Activated CD8-positive, alpha-beta memory T cell treated with anti-CD3 and anti-CD28 coated beads, Interleukin-2, amount 50 U/mL, for 24 hours (primary cell): Measurements from ENCODE around the gene WNT3A.

Source experiments
- DNase-seq: peaks from one replicate; pipeline ENCODE4 v3.0.0-alpha.2; 2020; ENCODE audit errors: extremely low read depth

The WNT3A gene

GRCh38 chr1:227999056-227999930, 7.5 kb upstream of the WNT3A start:
- peak; percentile 24 for DNase-seq

- no peak for DNase-seq
Measured at GRCh38 chr1:228000416-228000815, 6.4 kb upstream of the WNT3A start.

GRCh38 chr1:228000836-228001563, 5.8 kb upstream of the WNT3A start:
- DNase-seq: no peak

DNA sequence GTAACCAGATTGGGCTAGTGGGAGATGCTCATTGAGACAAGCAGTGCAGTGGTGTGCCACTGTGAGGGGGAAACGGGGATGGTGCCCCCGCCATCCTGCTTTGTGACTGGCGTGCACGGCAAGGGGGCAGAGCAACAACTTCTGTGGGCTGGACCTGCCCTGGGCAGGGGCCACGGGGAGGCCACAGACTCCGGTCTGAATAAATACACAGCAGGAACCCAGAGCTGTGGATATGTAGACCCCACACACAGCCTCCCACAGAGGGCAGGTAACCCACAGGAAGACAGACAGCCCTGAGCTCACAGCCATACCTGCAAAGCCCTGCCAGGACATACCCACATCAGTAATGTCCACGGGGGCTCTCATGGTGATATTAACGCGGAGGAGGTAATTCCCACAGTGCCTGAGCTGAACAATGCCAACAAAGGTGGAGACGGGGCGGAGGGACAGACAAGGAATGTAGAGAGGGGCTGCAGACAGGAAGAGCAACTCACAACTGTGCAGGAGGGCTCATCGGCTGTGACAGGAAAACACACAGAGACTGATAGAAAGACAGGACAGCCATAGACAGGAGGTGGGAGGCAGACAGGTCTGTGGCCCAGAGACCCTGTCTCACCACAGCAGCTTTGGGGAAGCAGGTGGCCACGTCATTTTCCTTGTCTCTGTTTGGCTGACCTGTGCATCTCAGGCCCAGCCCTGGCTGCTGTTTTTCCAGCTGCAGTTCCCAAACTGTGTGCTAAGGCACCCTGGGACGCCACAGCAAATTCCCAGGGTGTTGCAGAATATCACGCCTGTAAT, 4.9 kb upstream of the WNT3A start:
- DNase-seq: no peak

DNA sequence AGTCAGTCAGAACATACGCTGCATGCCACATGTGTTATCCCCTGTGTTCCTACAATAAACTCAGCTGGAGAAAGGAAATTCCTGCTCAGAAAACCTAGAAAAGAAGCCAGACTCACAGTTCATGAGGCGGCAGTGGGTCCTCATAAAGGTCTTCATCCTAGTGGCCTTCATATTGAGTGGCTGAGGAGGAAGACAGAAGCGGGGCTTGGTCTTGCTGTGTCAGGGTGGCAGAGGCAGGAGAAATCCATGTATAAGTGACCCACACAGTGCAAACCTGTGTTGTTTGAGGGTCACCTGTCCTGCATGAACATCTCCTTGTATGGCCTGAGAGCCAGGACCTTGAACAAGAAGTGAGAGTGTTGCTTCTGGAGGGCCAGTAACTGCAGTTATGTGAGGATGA, 4.0 kb upstream of the WNT3A start:
- no peak for DNase-seq

DNA sequence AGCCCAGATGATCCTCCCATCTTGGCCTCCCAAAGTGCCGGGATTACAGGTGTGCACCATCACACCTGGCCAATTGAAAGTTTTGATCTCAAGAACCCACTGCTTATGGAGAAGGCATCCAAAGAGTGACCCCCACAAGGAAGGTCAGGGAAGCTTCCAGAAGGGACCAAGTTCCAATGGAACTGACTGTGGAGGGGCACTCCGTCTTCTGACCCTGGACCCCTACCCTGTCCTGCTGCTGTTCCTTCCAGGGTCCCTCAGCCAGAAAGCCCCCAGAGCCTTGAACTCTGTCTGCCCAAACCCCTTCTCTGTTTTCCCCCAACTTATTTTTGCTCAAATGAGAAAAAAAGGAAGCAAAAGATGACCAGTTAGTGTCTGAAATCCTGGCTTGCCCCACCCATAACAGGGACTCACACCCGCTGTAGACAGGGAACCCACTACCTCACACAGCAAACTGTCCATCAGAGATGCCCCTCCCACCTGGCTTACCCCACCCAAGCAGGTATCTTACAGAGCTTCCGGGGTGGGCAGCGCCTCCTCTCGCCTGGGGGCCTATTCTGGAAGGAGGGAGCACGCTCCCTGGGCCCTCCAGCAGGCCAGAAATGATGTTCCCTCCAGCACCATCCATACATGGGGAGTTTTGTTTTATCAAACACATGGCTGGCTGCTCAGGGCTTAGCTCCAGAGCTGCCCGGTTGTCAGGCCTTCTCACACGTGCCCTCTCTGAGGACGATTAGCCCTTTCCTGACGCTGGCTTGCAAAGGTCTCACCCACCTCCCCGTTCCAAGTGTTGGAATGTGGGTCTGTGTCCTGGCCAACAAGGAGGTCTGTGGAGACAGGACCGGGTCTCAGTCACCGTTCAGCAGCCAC, 3.1 kb upstream of the WNT3A start:
- no peak for DNase-seq

DNA sequence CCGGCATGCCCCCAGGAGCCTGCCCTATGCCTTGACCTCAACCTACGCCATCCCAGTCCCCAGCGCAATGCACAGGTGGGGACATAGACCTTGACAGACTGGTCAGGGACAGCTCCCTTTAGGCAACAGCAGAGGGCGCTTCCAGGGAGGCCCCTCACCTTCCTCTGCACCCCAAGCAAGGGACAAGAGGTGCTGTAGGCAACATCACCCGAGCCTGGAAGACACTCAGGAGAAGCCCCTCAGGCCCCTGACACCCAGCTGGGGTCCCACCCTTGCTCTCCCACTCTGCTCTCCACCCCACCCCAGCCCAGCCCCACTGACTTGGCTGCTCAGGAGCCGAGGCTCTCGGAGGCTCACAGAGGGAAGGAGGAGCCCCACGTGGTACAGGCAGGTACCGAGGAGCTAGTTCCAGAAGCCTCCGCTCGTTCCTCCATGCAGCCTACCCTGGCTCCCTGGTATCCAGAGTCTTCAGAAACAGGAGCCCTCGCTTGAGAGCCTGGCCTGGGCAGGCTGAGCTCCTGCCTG, 2.4 kb upstream of the WNT3A start:
- no peak for DNase-seq

GRCh38 chr1:228004856-228005462, 1.8 kb upstream of the WNT3A start:
- DNase-seq: no peak

GRCh38 chr1:228005511-228006033, 1.2 kb upstream of the WNT3A start:
- DNase-seq: no peak

DNA sequence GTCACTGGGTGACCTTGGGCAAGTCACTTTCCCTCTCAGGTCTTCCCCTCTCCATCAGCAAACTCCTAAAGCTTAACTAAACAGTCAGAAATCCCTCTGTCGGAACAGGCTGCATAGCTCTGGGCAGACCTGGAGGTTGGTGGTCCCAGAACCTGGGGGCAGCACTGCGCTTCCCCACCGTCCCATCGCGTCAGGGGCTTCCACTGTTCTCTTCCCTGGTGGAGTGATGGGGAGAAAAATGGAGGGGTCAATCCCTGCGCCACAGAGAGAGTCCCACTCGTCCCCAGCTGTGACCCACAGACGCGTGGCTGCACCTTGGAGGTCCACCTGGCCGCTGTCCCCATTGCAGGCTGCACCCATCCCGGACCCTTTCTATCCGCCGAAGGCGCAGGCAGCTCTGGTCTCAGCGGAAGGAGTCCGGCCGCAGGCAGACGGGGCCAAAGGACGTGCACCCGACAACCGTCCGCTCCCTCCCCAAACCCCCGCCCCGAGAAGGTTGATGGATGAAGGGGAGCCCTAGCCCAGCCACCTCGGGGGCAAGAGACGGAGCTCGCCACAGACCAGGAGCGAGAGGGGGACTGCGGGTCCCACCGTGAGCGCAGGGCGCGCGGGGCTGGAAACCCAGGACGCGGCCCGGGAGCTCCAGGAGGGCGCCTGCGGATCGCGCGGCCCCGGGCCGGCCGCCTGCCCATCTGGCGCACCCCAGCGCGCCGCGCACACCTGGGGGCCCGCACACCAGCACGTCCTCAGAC, 588 bp upstream of the WNT3A start:
- DNase-seq: no peak

GRCh38 chr1:228007049-228007800, 427 bp downstream of the WNT3A start:
- DNase-seq: no peak

- no peak for DNase-seq
Measured at GRCh38 chr1:228007801-228008341, 1.1 kb downstream of the WNT3A start.

- DNase-seq: no peak
Measured at GRCh38 chr1:228008391-228009115, 1.8 kb downstream of the WNT3A start.

DNA sequence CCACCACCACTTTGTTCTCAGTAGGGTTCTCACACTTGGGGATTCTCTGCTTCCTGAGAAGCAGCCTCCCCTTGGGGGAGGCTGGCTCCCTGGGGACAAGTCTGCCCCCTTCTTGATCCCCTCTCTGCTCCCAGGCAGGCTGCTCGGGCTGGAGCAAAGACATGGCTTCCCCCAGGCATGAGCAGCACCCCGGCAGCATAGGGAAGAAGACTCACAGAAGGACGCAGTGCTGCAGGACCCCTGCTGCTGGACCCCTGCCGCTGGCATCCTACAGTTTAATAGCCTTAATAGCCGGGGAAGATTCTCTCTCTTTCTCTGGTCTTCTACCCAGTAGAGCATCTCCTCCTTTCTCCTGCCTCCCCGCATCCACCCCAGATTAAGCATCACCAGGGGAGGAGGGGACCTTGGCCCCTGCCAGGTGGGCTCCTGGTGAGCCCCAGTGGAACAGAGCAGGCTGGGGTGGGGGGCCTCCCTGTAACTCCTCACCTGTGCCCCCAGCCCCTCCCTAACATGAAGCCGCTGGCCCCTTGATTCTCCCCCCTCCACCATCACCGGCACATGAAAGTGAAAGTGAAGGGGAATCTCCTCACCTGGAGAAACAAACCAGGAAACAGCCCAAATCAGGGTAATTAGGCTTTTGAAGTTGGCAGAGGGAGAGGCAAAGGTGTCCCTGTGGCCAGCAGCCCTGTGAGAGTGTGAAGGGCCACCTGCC, 2.5 kb downstream of the WNT3A start:
- no peak for DNase-seq

DNA sequence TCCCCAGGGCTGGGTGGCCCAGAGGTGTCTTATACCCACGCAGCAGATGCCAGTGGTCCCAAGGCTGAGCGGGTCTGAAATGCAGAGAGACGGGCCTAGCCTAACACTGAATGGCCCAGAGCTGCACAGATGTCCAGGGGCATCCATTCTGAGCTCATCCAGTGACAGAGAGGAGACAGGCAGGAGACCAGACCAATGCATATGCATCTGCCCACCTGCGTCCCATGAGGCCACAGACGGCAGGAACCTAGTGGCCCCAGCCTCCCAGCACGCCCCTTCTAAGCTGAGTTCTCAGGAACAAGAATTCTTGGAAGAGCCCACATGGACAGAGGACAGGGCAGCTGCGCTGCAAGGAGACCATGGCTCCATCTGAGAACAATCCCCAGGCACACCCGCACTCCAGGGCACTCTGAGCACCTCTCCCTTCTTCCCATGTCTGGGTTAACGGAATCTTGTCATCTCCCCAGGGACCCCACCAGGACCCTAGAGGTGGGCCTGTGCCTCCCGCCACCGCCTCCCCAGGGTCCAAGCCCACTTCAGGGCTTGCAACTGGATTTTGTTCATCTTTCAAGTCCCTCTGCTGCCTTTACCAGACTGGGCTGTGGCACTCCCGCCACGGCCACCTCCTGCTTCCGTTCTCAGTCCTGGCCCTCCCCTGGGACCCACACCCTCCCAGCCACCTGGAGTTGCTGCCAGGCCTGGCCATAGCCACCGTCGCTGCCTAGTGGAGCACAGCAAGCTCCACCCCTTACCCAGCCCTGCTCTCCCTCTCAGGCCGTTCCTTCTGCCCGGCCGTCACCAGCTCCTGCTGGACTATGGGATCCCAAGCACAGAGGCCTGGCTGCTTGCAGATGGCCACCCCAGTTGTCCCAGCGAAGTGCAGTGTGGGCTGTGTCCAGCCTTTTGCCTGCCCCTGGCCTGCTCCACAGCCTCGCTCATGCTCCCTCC, 3.3 kb downstream of the WNT3A start:
- no peak for DNase-seq

- DNase-seq: no peak
Measured at GRCh38 chr1:228010921-228011320, 4.1 kb downstream of the WNT3A start.
